Endothelial cell of umbilical vein (primary cell): Measurements from ENCODE around the gene SMAD7. TPM values are rescaled to one million over a fixed set of nuclear protein-coding genes. Genes with fewer than 3 reads are reported as not detected.

ENCODE experiments used
- BruUV-seq: library from RNA; stranded (reverse); fragments of 400-500 nt; replicated peaks from 2 replicates; lab custom pipeline; 2021; lab: Mats Ljungman, UMichigan
- CTCF ChIA-PET: fragments of 300-600, 350-600 bp; sonication (Branson Sonifier 250); formaldehyde crosslinking; loops from one replicate; lab custom pipeline; 2021; ENCODE audit warnings: antibody characterized with exemption, inconsistent platforms; lab: Charles Lee
- POLR2A ChIA-PET: fragments of 300-600, 350-600 bp; sonication (Branson Sonifier 250); formaldehyde crosslinking; loops from one replicate; lab custom pipeline; 2021; ENCODE audit warnings: antibody characterized with exemption, inconsistent platforms; lab: Charles Lee
- DNase-seq: peaks from one replicate; pipeline ENCODE4 v3.0.0-alpha.2; 2011; ENCODE audit warnings: low read depth, low spot score
- FAIRE-seq: peaks from 2 replicates; lab custom pipeline; 2011; peaks lifted over from hg19 to GRCh38; lab: Jason Lieb, UNC
- H2AFZ ChIP-seq: 2 replicates; pipeline ENCODE4 v1.6.0; 2012; ENCODE audit warnings: low read depth, low read length, control low read depth, inconsistent platforms
- H3K27ac ChIP-seq: 2 replicates; pipeline ENCODE4 v1.5.1; 2011; ENCODE audit warnings: low read depth, mild to moderate bottlenecking, control low read depth, low read length, moderate library complexity; ENCODE audit not compliant: insufficient read depth
- H3K27me3 ChIP-seq, 2 experiments: 2 replicates each; pipeline versions ENCODE4 v1.6.0 to v1.6.1; 2011; ENCODE audit warnings: low read length in 2 of 2, mixed read lengths in 1 of 2; ENCODE audit not compliant: control insufficient read depth in 2 of 2, insufficient read depth in 2 of 2
- H3K36me3 ChIP-seq, 2 experiments: 2 replicates in 1 of 2; 3 replicates in 1 of 2; pipeline ENCODE4 v1.5.1; 2011; ENCODE audit warnings: low read length in 2 of 2, mild to moderate bottlenecking in 1 of 2, moderate library complexity in 1 of 2; ENCODE audit not compliant: control insufficient read depth in 2 of 2, insufficient read depth in 2 of 2; ENCODE audit errors: extremely low read depth in 1 of 2
- H3K4me1 ChIP-seq: 3 replicates; pipeline ENCODE4 v1.5.1; 2011; ENCODE audit warnings: mild to moderate bottlenecking, low read length; ENCODE audit not compliant: control insufficient read depth, insufficient read depth; ENCODE audit errors: extremely low read depth
- H3K4me2 ChIP-seq: 2 replicates; pipeline ENCODE4 v1.6.1; 2011; ENCODE audit warnings: low read length, control low read depth, mixed read lengths; ENCODE audit not compliant: insufficient read depth
- H3K4me3 ChIP-seq, 3 experiments: fragments of 200-600 bp in 1 of 3; sonication (generic), shearing (Covaris generic) in 1 of 3; replicated peaks in 1 of 3; 2 replicates each; pipeline ENCODE4 v1.5.1; 2011 to 2016; ENCODE audit warnings: control low read depth in 3 of 3, low read length in 3 of 3, mild to moderate bottlenecking in 2 of 3, inconsistent platforms in 1 of 3, low read depth in 1 of 3, moderate library complexity in 1 of 3; ENCODE audit not compliant: insufficient read depth in 1 of 3
- H3K79me2 ChIP-seq: 2 replicates; pipeline ENCODE4 v1.6.0; 2012; ENCODE audit warnings: low read length, inconsistent platforms; ENCODE audit not compliant: control insufficient read depth, insufficient read depth
- H3K9ac ChIP-seq: replicated peaks from 2 replicates; pipeline ENCODE3; 2011; ENCODE audit warnings: low read length, control low read depth; ENCODE audit not compliant: insufficient read depth; ENCODE audit errors: extremely low read depth
- H3K9me1 ChIP-seq: replicated peaks from 3 replicates; pipeline ENCODE4 v1.6.0; 2011; ENCODE audit warnings: mild to moderate bottlenecking, low read length; ENCODE audit not compliant: control insufficient read depth, insufficient read depth; ENCODE audit errors: extremely low read depth
- H3K9me3 ChIP-seq: replicated peaks from 2 replicates; pipeline ENCODE4 v1.5.1; 2012; ENCODE audit warnings: low read length, inconsistent platforms; ENCODE audit not compliant: control insufficient read depth, insufficient read depth
- H4K20me1 ChIP-seq: replicated peaks from 2 replicates; pipeline ENCODE3; 2011; ENCODE audit warnings: mild to moderate bottlenecking, low read length; ENCODE audit not compliant: control insufficient read depth, insufficient read depth; ENCODE audit errors: extremely low read depth
- CTCF ChIP-seq, 2 donors: IDR thresholded peaks; 1 replicate in 1 of 2; 2 replicates in 1 of 2; pipeline ENCODE4 v1.5.1; 2011; ENCODE audit warnings: low read length in 2 of 2, mild to moderate bottlenecking in 2 of 2, moderate library complexity in 2 of 2, control low read depth in 1 of 2, inconsistent platforms in 1 of 2, low read depth in 1 of 2; ENCODE audit not compliant: insufficient read depth in 1 of 2; ENCODE audit errors: extremely low read depth in 1 of 2
- EZH2 ChIP-seq: IDR thresholded peaks from 2 replicates; pipeline ENCODE4 v1.6.1; 2012; ENCODE audit warnings: borderline replicate concordance, low read depth, mild to moderate bottlenecking, moderate library complexity, low read length, inconsistent platforms; ENCODE audit not compliant: severe bottlenecking
- FOS ChIP-seq: IDR thresholded peaks from 2 replicates; pipeline ENCODE4 v1.6.1; 2011; ENCODE audit warnings: mild to moderate bottlenecking, low read length, moderate library complexity, borderline replicate concordance; ENCODE audit not compliant: insufficient read depth
- JUN ChIP-seq: IDR thresholded peaks from 2 replicates; pipeline ENCODE4 v1.6.1; 2011; ENCODE audit warnings: borderline replicate concordance, low read depth; ENCODE audit not compliant: insufficient read length, insufficient read depth
- MAX ChIP-seq: IDR thresholded peaks from 2 replicates; pipeline ENCODE4 v1.6.1; 2011; ENCODE audit not compliant: insufficient read depth, insufficient read length
- MYC ChIP-seq: IDR thresholded peaks from one replicate; pipeline ENCODE4 v1.6.1; 2011; ENCODE audit warnings: mild to moderate bottlenecking, low read depth, low read length
- POLR2A ChIP-seq: IDR thresholded peaks from 2 replicates; pipeline ENCODE4 v1.6.1; 2012; ENCODE audit warnings: low read depth, mild to moderate bottlenecking, control low read depth, low read length
- dilution Hi-C: fragments of 300-500 bp; cut with MboI; formaldehyde crosslinking; loops from one replicate; pipeline ENCODE4 v1.15.0; 2019; ENCODE audit warnings: low sequenced_read_pairs; ENCODE audit not compliant: extremely low pct_ligation_motif_present
- intact Hi-C: fragments of 100-400 bp; cut with micrococcal nuclease; formaldehyde crosslinking; loops from one replicate; pipeline ENCODE4 v1.10.0; 2022
- polyA plus RNA-seq, 4 experiments: library from polyadenylated mRNA; depleted of rRNA in 3 of 4; stranded (reverse) in 3 of 4; unstranded in 1 of 4; fragments of >200 nt; gene quantifications; 2 replicates each; pipeline versions ENCODE4 v1.2.1 to v1.2.3, GENCODE V29; 2011 to 2012; ENCODE audit warnings: missing spikeins in 1 of 4
- total RNA-seq: library from RNA; stranded (reverse); gene quantifications from 2 replicates; pipeline ENCODE4 v1.2.3, GENCODE V29; 2021

Gene SMAD7
- total and polyA plus RNA-seq, 2 donors (not counting 3 experiments of a cell fraction or from before 2014, with no cell fraction given) = 3.6 to 8.0 TPM

GRCh38 chr18:48919547-48919946, 31.2 kb downstream of the SMAD7 start:
- no peak overlapping the region for H3K9ac ChIP-seq
- peaks cover 22% of the 10 kb centered on the region for H3K4me1 ChIP-seq
- FAIRE-seq = no peak
- no peak overlapping the region for H3K4me2 ChIP-seq
- TF ChIP-seq MAX (no peak), JUN (no peak), CTCF (IDR thresholded peaks at IDR 0.05; ENCODE audit: extremely low read depth in 1 of 2, insufficient read depth in 1 of 2, low read depth in 1 of 2, low read length in 2 of 2) (no peak), FOS (no peak), POLR2A (no peak), EZH2 (no peak), MYC (no peak)
- no peak for DNase-seq
- CTCF ChIA-PET = no interaction called here
- H3K27me3 ChIP-seq = no peaks in the 10 kb centered on the region
- H2AFZ ChIP-seq = no peak overlapping the region
- intact Hi-C loops (no loop called here), dilution Hi-C loops (no loop called here)
- POLR2A ChIA-PET = no interaction called here
- H3K9me3 ChIP-seq = no peaks in the 10 kb centered on the region
- H3K9me1 ChIP-seq = no peaks in the 10 kb centered on the region
- H4K20me1 ChIP-seq = no peaks in the 10 kb centered on the region
- BruUV-seq = no TSS peak
- no peak overlapping the region for H3K27ac ChIP-seq
- H3K36me3 ChIP-seq = peaks cover 0 to 9% of the 10 kb centered on the region in 2 experiments
- no peak overlapping the region for H3K4me3 ChIP-seq
- H3K79me2 ChIP-seq = peaks cover 2% of the 10 kb centered on the region
